ENCODE data around the gene TGM2.

TGM2 gene

DNA sequence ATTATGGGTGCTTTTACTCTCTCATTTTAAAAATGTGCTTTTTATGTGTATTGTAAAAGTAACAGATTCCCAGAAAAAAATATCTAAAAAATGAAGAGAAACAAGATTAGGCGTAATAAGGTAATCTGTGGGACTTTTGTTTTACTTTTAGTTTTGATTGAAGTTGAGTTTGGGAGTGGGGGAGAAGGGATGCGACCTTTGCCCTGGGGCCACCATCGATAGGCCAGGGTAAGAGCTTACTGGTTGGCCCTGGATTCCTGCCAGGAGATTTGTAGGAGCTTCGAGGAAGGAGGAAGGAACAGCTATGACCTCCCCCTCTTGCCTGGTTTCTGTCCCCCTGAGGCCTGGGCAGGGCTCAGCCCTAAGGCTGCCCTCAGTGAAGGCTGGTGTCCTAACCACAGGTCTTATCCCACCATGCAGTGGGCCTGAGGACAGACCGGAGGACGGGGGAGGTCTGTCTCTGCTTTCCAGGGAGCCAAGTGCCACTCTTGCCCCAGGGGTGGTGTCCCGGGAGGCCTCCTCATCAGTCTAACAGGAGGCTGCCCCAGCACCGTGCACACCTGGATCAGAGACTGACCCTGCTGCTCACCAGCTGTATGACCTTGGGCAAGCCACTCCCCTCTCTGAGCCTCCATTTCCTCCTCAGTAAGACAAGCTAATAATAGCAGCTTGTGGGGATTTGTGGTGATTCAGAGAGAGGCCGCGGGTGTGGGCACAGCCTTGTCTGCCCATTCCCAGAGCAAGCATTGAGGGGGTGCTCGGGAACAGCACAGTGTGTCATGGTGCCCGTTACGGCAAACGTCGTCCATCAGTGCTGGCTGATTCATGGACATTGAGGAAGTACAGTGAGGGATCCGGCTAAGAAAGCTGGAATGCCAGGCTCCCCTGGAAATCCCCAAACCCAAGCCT lies 21.2 kb downstream of the TGM2 start:
- no peak for DNase-seq

DNA sequence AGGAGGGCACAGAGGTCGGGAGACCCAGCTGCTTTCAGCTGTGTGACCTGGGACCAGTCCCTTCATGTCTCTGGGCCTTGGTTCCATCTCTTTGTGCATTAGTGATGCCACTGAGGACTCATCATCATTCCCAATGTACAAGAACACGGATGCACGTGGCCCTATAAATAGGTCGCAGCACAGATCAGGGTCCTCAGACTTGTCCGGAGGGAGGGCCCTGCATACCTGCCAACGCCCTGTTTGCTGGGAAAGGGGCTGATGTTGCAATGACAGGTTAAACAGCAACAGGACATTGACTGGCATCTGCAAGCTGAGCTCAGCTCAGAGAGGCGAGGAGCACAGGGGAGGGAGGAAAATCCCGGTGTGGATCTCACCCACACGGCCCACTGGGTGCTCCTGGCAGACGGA lies 21.8 kb downstream of the TGM2 start:
- no peak for DNase-seq

- DNase-seq = no peak
Observed at GRCh38 chr20:38141889-38142494, 23.1 kb downstream of the TGM2 start.

DNA sequence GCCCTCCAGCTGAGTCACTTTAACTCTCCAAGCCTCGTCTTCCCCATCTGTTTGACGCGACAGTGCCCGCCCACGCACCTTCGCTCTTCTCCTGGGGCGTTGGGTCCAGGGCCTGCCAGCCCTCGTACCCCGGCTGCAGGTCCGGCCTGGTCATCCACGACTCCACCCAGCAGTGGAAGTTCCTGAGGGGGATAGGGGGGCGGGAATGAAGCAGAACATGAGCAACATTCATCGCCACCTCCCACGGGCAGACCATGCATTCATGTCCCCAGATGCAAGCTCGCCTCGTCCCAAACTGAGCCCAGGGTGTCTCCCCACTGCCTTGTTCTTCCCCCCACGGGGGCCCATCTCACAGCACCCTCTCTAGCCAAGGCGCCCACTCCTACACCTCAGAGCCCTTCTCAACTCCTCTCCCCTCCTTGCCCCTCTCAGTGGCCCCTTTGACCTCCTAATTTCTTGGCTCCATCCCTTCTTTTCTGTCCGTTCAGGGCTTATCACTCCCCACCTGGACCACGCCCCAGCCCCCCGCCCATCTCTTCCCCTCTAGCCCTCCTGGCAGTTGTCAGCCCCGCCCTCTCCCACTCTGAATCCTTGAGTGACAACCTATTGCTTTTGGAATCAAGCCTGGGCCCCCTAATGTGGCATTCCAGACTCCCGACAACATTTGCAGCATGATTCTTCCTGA lies 23.7 kb downstream of the TGM2 start:
- DNase-seq = no peak

DNA sequence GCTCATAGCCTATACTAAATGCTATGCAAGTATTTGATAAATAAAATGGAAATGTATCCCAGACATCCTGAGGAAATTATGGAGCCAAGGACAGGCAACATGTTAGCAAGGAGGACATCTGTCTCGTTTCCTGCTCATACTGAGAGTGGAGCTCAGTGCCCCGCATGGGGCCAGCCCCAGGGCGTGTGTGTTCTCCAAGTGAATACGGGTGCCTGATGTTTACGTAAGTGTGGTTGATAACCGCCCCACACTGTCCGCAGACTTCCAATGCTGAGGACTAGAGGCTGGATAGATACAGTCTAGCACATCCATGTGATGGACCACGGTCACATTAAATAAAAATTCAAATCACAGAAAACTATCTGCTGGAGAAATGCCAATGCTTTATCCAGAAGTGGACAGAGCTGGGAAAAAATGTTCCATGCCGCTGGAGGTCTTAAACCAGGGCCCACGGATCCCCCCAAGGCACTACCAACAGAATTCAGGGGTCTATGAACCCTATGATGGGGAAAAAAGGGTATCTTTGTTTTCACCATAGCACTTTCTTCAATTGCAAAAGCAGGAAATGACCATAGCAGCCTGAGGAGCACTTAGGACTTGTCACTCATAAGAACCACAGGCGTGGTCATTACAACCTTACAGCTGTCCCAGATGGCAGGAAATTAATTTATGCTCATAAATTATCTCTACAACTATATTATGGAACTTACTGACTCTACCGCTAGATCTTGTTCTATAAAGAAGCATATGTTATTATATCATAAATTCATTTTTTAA lies 24.9 kb downstream of the TGM2 start:
- DNase-seq = no peak

- DNase-seq = no peak
Observed at GRCh38 chr20:38139156-38139912, 25.7 kb downstream of the TGM2 start.

DNA sequence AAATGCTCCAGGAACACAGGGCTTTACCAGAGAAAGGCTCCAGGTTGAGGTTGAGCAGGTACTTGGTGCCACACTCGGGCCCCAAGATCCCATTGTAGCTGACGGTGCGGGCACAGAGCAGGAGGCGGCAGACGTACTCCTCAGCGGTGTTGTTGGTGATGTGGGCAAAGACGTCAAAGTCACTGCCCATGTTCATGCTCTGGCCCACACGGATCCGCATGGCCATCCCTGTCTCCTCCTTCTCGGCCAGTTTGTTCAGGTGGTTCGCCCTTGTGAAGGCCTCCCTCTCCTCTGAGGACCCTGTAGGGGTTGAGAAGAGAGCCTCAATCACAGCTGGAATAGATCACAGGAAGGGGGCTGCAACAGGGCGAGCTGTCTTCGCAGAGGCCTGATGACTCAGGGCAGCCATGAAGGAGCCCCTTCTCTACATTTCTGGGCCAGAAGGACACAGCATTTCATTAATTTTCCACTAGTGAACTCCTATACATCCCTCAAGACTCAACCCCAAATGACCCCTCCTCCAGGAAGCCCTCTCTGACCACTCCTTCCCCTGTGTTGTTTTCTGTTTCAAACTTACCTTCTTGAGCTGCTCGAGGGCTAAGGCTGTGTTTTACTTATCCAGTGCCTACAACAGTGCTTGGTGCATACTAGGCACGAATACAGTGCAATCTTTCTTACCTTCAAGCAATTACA lies 26.8 kb downstream of the TGM2 start:
- no peak for DNase-seq

DNA sequence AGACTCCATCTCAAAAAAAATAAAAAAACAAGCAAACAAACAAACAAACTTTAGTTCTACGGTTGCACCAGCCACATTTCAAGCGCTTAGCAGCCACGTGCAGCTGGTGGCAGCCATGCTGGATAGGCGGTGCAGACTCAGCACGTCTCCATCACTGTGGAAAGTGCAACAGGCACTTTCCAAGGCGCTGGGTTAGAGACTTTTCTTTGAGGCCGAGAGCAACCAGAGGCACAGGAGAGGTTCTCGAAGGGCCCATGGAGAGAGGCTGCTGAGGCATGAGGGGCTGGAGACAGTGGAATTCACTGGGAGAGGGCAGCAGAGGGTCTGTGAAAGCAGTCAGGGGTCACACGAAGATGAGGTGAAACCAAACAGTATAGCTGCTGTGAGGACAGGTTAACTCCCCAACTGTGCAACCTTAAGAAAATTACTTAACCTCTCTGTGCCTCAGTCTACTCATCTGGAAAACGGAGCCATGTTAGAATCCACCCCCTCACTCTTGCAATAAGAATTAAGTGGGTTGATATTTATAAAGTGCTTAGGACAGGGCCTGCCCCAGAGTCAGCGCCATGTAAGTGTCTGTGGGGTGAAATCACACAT lies 27.5 kb downstream of the TGM2 start:
- no peak for DNase-seq

GRCh38 chr20:38136421-38137245 lies 28.4 kb downstream of the TGM2 start:
- DNase-seq = no peak

DNA sequence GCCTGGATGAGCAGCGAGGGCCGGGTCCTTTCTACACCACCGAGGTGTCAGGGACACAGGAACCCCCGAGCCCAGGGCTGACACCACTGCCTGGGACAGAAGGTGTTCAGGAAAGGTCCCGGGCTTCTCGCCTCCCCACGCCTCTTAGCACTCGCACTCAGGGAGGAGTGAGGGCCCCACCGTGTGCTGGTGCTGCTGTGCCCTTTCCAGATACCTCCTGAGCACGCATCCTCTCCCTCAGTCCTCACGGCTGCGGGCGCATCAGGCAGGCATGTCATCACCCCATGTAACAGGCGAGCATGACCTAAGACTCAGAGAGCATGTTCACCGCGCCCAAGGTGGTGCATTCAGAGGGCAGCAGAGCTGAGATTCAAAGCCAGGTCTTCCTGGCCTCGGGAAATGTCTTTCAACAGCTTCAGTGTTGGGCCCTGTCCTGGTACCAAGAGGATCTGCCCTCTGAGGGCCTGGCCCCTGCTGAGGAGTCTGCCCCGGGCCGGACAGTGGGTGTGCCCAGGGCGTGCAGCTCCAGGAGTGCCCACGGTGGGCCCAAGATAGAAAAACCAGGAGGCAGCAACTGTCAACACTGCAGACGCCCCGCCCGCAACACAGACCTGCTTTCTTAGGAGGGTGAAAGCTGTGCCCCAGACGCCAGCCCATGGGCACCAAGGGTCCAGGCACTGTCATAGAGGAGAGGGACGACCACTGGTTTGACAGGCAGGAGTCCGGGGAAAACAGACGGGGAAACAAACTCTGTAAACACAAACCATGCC lies 29.2 kb downstream of the TGM2 start:
- no peak for DNase-seq

DNA sequence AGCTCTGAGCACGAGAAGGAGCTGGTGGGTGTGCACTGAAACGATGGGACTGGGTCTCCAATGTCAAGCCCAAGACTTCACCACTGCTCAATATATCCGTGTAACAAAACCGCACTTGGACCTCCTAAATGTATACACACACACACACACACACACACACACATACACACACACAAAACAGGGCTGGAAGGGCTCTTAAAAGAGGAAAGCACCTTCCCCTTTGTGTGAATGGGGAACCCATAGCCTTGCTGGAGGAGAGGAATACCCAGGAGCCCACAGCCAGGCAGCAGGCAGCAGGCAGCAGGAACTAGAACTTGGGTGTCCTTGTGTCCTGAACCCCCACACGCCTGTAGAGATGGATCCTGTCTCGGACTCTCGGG lies 29.8 kb downstream of the TGM2 start:
- DNase-seq = no peak

- no peak for DNase-seq
Observed at GRCh38 chr20:38134427-38135270, 30.4 kb downstream of the TGM2 start.

DNA sequence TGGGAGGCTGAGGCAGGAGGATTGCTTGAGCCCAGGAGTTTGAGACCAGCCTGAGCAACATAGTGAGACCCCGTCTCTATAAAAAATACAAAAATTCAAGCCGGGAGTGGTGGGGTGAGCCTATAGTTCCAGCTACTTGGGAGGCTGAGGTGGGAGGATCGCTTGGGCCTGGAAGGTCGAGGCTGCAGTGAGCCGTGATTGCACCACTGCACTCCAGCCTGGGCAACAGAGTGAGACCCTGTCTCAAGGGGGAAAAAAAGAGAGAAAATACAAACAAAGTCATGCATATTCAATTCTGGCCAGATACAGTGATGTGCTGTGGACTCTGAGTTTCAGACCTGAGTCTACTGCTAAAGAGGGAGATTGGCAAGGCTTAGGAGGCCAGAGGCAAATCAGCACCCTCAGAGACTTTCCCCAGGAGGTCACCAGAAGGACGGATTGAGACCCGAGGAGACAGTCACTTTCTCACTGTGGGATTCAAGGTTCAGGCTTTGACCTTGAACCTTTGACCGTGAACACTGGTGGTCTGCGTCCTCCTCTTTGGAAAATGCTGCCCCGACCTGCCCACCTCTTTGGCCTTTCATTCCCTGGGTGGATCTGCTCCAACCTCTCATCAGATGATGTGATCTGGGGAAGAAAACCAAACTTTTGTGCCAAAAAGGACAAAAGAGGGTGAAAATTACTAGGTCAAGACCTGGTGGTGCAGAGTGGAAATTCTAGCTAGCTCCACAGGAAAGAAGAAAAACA lies 31.2 kb downstream of the TGM2 start:
- DNase-seq = no peak

GRCh38 chr20:38132910-38133501 lies 32.1 kb downstream of the TGM2 start:
- no peak for DNase-seq

DNA sequence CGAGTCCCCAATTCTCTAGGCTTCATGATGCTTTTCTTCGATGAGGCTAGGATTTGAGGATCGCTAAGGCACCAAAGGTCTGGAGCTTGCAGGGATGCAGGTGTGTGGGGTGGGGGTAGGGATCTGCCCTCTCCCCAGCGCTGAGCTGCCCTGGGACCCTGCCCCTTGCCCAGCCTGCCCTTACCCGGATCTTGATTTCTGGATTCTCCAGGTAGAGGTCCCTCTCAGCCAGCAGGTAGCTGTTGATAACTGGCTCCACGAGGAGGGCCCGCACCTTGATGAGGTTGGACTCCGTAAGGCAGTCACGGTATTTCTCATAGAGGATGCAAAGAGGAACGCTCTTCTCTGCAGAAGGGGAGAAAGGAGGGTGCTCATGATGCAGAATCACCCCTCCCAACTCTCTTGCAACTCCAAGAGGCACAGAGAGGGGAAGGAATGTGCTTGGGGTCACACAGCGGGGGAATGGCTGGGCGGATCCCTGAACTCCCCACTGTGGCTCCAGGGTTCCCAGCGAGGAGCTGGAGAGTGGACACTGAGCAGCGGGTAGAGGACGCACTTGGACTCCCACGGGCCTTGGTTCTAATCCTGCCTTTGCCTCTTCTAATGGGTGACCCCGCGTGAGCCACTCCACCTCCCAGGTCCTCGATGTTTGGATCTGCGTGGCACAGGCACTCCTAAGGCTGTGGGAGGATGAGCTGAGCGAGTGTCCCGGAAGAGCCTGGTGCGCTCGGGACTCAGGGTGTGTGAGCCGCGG lies 32.7 kb downstream of the TGM2 start:
- no peak for DNase-seq

DNA sequence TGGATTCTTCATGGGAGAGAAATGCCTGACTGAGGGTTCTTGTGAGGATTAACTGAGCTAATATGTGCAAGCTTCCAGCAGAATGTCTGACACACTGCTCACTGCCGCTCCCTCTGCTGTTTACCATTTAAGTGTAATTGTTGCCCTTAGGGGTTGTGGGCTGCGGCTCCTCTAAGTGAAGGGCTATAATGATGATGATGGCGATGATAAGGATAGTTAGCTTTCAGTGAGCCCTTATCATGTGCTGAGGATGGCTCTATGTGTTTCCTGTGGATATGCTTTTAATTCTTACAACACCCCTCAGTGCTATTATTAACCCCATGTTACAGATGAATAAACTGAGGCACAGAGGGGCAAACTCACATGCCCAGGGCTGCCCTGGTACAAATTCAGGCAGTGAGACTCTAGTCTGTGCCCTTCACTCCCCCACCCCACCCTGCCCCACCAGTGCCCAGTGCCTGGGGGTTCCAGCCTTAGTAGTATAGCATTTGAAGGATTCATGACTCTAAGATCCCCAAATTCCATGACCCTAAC lies 33.4 kb downstream of the TGM2 start:
- DNase-seq = no peak
